Gastroesophageal sphincter (tissue), 3 donors: ENCODE data around the gene APCDD1L.

ENCODE experiments used
- CTCF ChIP-seq, 4 experiments: fragments of 200-600 bp in 2 of 4; fragments of 450-650 bp in 2 of 4; sonication (generic) in 1 of 4; IDR thresholded peaks; one replicate each; pipeline ENCODE4 v1.5.1; 2017 to 2019; ENCODE audit warnings: antibody characterized with exemption in 4 of 4, mild to moderate bottlenecking in 2 of 4, moderate library complexity in 2 of 4
- POLR2A ChIP-seq, 2 donors: fragments of 450-650 bp; IDR thresholded peaks; one replicate each; pipeline ENCODE4 v1.6.1; 2017; ENCODE audit warnings: antibody characterized with exemption in 2 of 2, mild to moderate bottlenecking in 2 of 2, moderate library complexity in 1 of 2

GRCh38 chr20:58457083-58457695, 58.0 kb downstream of the APCDD1L start:
- TF ChIP-seq POLR2A (IDR thresholded peaks at IDR 0.05) (no peak), CTCF (IDR thresholded peaks at IDR 0.05) (no peak)
